ENCODE measurements around the gene PTPRQ. TPM values are rescaled to one million over a fixed set of nuclear protein-coding genes. Genes with fewer than 3 reads are reported as not detected.

PTPRQ gene
- total RNA-seq, 1 donor from 2014 or later, result 7.8 TPM

- no peak for TF ChIP-seq CTCF (IDR thresholded peaks at IDR 0.05)
- no peaks in the 10 kb centered on the region for H3K4me1 ChIP-seq
- no peaks in the 10 kb centered on the region for H3K9me3 ChIP-seq
- no peak for ATAC-seq
- H3K36me3 ChIP-seq, result no peaks in the 10 kb centered on the region
- H3K27ac ChIP-seq, result no peak overlapping the region
- no peak for DNase-seq
- H3K27me3 ChIP-seq (ENCODE audit: low read depth), result peaks cover 31% of the 10 kb centered on the region
- no peak overlapping the region for H3K4me3 ChIP-seq
- intact Hi-C loops (cut with DNase I), result no loop called here
Observed at GRCh38 chr12:80711866-80712265, 267.8 kb downstream of the PTPRQ start.

- Histone ChIP-seq H3K4me1 (no peaks in the 10 kb centered on the region), H3K9me3 (no peaks in the 10 kb centered on the region), H3K27ac (no peak overlapping the region), H3K27me3 (ENCODE audit: low read depth) (peaks cover 24% of the 10 kb centered on the region), H3K36me3 (no peaks in the 10 kb centered on the region), H3K4me3 (no peak overlapping the region)
- no peak for TF ChIP-seq CTCF (IDR thresholded peaks at IDR 0.05)
- ATAC-seq, result no peak
- no peak for DNase-seq
- intact Hi-C loops (cut with DNase I), result no loop called here
Observed at GRCh38 chr12:80712866-80713265, 268.8 kb downstream of the PTPRQ start.

- ATAC-seq (no peak), DNase-seq (no peak)
- peaks cover 20% of the 10 kb centered on the region for H3K27me3 ChIP-seq (ENCODE audit: low read depth)
- H3K27ac ChIP-seq, result no peak overlapping the region
- H3K9me3 ChIP-seq, result no peaks in the 10 kb centered on the region
- no peak overlapping the region for H3K4me3 ChIP-seq
- TF ChIP-seq CTCF (IDR thresholded peaks at IDR 0.05), result no peak
- no peaks in the 10 kb centered on the region for H3K4me1 ChIP-seq
- H3K36me3 ChIP-seq, result no peaks in the 10 kb centered on the region
- intact Hi-C loops (cut with DNase I), result no loop called here
Observed at GRCh38 chr12:80713419-80713818, 269.4 kb downstream of the PTPRQ start.

GRCh38 chr12:80714055-80714454 lies 270.0 kb downstream of the PTPRQ start:
- no peak for TF ChIP-seq CTCF (IDR thresholded peaks at IDR 0.05)
- no peaks in the 10 kb centered on the region for H3K36me3 ChIP-seq
- no peak overlapping the region for H3K4me3 ChIP-seq
- DNase-seq (no peak), ATAC-seq (no peak)
- H3K27me3 ChIP-seq (ENCODE audit: low read depth), result peaks cover 14% of the 10 kb centered on the region
- no peak overlapping the region for H3K27ac ChIP-seq
- no peaks in the 10 kb centered on the region for H3K4me1 ChIP-seq
- no peaks in the 10 kb centered on the region for H3K9me3 ChIP-seq
- intact Hi-C loops (cut with DNase I), result no loop called here

- H3K27ac ChIP-seq, result no peak overlapping the region
- intact Hi-C loops (cut with DNase I), result no loop called here
- no peak for ATAC-seq
- TF ChIP-seq CTCF (IDR thresholded peaks at IDR 0.05), result no peak
- H3K4me1 ChIP-seq, result no peaks in the 10 kb centered on the region
- no peaks in the 10 kb centered on the region for H3K36me3 ChIP-seq
- peaks cover 9% of the 10 kb centered on the region for H3K27me3 ChIP-seq (ENCODE audit: low read depth)
- H3K9me3 ChIP-seq, result no peaks in the 10 kb centered on the region
- no peak overlapping the region for H3K4me3 ChIP-seq
- no peak for DNase-seq
Observed at GRCh38 chr12:80714846-80715245, 270.8 kb downstream of the PTPRQ start.

GRCh38 chr12:80715713-80716249 lies 271.7 kb downstream of the PTPRQ start:
- ATAC-seq (no peak), DNase-seq (no peak)
- Histone ChIP-seq H3K4me1 (no peaks in the 10 kb centered on the region), H3K27me3 (ENCODE audit: low read depth) (peaks cover 7% of the 10 kb centered on the region), H3K36me3 (no peaks in the 10 kb centered on the region), H3K27ac (no peak overlapping the region), H3K4me3 (no peak overlapping the region), H3K9me3 (no peaks in the 10 kb centered on the region)
- no peak for TF ChIP-seq CTCF (IDR thresholded peaks at IDR 0.05)
- intact Hi-C loops (cut with DNase I), result no loop called here
